ENCODE data around the gene RAC2. TPM values are rescaled to one million over a fixed set of nuclear protein-coding genes. Genes with fewer than 3 reads are reported as not detected.

The RAC2 gene
- total and polyA plus RNA-seq, 9 of the 15 experiments (the other 6 are each of a cell fraction or from before 2014, with no cell fraction given) = 22.7 to 103 (median 43.3) TPM

DNA sequence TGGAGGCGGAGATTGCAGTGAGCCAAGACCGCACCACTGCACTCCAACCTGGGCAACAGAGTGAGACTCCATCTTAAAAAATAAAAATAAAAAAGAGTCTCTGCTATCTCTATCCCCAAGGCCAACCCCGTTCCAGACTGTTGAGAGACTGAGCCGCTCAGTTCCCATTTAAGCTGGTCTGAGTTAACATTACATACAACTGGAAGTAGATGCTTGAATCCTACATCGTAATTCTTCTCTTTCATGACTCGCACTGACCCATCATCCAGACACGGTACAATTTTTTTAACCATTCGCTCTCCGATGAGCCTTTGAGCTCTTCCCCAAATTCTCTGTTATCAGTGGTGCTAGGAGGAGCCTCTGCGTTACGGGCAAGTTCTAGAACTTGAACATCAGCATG is 33.3 kb upstream of the RAC2 start:
- ChIA-PET POLR2A (interaction anchor here (1.1 kb wide), 1 partner anchor 72 kb away, joined by 3 read pairs; no protein-coding TSS in a partner anchor), CTCF (ENCODE audit: low intra/inter-chr PET ratio) (no interaction called here)
- Histone ChIP-seq H4K20me1 (replicated peaks; ENCODE audit: control insufficient read depth, insufficient read depth, low read length) (no peaks in the 10 kb centered on the region), H3K27me3 (ENCODE audit: control insufficient read depth in 2 of 2, insufficient read depth in 2 of 2, low read length in 2 of 2) (no peaks in the 10 kb centered on the region; a peak in 1 of 5 replicates), H3K4me1 (replicated peaks in 1 of 2; ENCODE audit: control insufficient read depth in 2 of 2, insufficient read depth in 2 of 2, low read length in 2 of 2) (peaks cover 16 to 21% of the 10 kb centered on the region in 2 experiments), H3K4me2 (ENCODE audit: insufficient read depth, low read length) (no peak overlapping the region), H3K36me3 (ENCODE audit: control insufficient read depth, insufficient read depth, low read length) (no peaks in the 10 kb centered on the region), H3K4me3 (no peak overlapping the region), H3K9ac (ENCODE audit: insufficient read depth in 1 of 2, low read depth in 2 of 2, low read length in 2 of 2) (no peak overlapping the region), H3K79me2 (ENCODE audit: control insufficient read depth, insufficient read depth, low read length) (no peaks in the 10 kb centered on the region), H3K9me3 (replicated peaks; ENCODE audit: control insufficient read depth, insufficient read depth, low read depth, low read length) (no peaks in the 10 kb centered on the region), H3K27ac (ENCODE audit: extremely low read depth, low read depth, low read length) (no peak overlapping the region), H3K9me1 (ENCODE audit: control insufficient read depth, insufficient read depth, low read length) (no peaks in the 10 kb centered on the region), H2AFZ (ENCODE audit: low read depth, low read length) (no peak overlapping the region)
- no TSS peak for BruUV-seq (replicated peaks)
- TF ChIP-seq BRD9 (IDR thresholded peaks at IDR 0.05; ENCODE audit: low read depth, partially characterized antibody) = no peak
- TF ChIP-seq CHD2 (IDR thresholded peaks at IDR 0.05; ENCODE audit: low read depth, low read length) = no peak
- TF ChIP-seq, protein P1, sequence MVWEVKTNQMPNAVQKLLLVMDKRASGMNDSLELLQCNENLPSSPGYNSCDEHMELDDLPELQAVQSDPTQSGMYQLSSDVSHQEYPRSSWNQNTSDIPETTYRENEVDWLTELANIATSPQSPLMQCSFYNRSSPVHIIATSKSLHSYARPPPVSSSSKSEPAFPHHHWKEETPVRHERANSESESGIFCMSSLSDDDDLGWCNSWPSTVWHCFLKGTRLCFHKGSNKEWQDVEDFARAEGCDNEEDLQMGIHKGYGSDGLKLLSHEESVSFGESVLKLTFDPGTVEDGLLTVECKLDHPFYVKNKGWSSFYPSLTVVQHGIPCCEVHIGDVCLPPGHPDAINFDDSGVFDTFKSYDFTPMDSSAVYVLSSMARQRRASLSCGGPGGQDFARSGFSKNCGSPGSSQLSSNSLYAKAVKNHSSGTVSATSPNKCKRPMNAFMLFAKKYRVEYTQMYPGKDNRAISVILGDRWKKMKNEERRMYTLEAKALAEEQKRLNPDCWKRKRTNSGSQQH (CRISPR knock-in tag; IDR thresholded peaks at IDR 0.05) = no peak
- TF ChIP-seq SIN3B (IDR thresholded peaks at IDR 0.05; ENCODE audit: low read depth) = no peak
- no peak for TF ChIP-seq YY1 (IDR thresholded peaks at IDR 0.05; ENCODE audit: borderline replicate concordance in 1 of 3, control insufficient read depth in 1 of 3, extremely low read depth in 1 of 3, insufficient read depth in 3 of 3, insufficient read length in 1 of 3, insufficient replicate concordance in 2 of 3, low read depth in 1 of 3, low read length in 2 of 3)
- no peak for TF ChIP-seq NR2C1 (IDR thresholded peaks at IDR 0.05)
- TF ChIP-seq NR2C1 (tag; IDR thresholded peaks at IDR 0.05) = no peak
- TF ChIP-seq OTX1 (CRISPR knock-in tag; IDR thresholded peaks at IDR 0.05) = no peak
- TF ChIP-seq KAT2B (IDR thresholded peaks at IDR 0.05; ENCODE audit: low read depth, low read length) = no peak
- TF ChIP-seq SIRT6 (IDR thresholded peaks at IDR 0.05; ENCODE audit: low read depth, low read length) = no peak
- no peak for TF ChIP-seq ZNF274 (IDR thresholded peaks at IDR 0.05; ENCODE audit: borderline replicate concordance, low read depth, low read length)
- no peak for TF ChIP-seq GABPB2 (CRISPR knock-in tag; conservative IDR thresholded peaks at IDR 0.05)
- TF ChIP-seq, protein P2, sequence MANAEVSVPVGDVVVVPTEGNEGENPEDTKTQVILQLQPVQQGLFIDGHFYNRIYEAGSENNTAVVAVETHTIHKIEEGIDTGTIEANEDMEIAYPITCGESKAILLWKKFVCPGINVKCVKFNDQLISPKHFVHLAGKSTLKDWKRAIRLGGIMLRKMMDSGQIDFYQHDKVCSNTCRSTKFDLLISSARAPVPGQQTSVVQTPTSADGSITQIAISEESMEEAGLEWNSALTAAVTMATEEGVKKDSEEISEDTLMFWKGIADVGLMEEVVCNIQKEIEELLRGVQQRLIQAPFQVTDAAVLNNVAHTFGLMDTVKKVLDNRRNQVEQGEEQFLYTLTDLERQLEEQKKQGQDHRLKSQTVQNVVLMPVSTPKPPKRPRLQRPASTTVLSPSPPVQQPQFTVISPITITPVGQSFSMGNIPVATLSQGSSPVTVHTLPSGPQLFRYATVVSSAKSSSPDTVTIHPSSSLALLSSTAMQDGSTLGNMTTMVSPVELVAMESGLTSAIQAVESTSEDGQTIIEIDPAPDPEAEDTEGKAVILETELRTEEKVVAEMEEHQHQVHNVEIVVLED (CRISPR knock-in tag; IDR thresholded peaks at IDR 0.05) = no peak
- no peak for TF ChIP-seq RBM22 (IDR thresholded peaks at IDR 0.05; ENCODE audit: low read depth, low read length, poor library complexity, severe bottlenecking)
- TF ChIP-seq ARID2 (IDR thresholded peaks at IDR 0.05) = no peak
- TF ChIP-seq CTBP1 (IDR thresholded peaks at IDR 0.05; ENCODE audit: borderline replicate concordance) = no peak
- no peak for TF ChIP-seq YBX1 (IDR thresholded peaks at IDR 0.05)
- intact Hi-C loops (cut with micrococcal nuclease) (no loop called here), in situ Hi-C loops (cut with MboI) (no loop called here)
- no peak for DNase-seq (ENCODE audit: extremely low read depth in 1 of 4, low spot score in 3 of 4)
- no peak for ATAC-seq
- no peak for FAIRE-seq
- 29% methylated on average over 10 of the region's 11 CpGs for WGBS (ENCODE audit: insufficient coverage, low coverage, missing lambda C conversion rate)

Data from K562 (cell line).